ENCODE measurements around the gene ARHGAP8. TPM values are rescaled to one million over a fixed set of nuclear protein-coding genes. Genes with fewer than 3 reads are reported as not detected.

The ARHGAP8 gene
- total and polyA plus RNA-seq, 2 donors (not counting 3 experiments of a cell fraction or from before 2014, with no cell fraction given): not detected

DNA sequence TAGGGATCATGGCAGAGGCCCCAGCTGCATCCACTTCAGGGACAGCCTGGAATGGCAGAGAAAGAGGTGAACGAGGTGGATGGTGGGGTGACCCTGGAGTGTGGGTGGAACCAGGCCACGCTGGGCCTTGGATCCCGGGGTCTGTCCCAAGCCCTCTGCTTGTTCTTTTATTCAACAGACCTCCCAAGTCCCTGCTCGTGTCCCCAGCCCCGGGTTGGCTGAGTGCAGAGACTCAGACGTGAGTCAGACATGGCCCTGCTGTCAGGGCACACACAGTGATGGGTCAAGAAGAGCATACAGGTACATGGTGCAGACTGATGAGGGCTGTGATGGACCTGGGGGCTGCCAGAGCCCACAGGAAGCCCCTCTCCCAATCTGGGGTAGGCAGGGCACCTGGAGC lies 6.6 kb downstream of the ARHGAP8 start:
- H3K27me3 ChIP-seq (ENCODE audit: control insufficient read depth in 2 of 2, insufficient read depth in 2 of 2, low read length in 2 of 2): peaks cover 9 to 10% of the 10 kb centered on the region in 2 experiments
- no peaks in the 10 kb centered on the region for H3K9me3 ChIP-seq (replicated peaks; ENCODE audit: control insufficient read depth, insufficient read depth, low read length)
- no peaks in the 10 kb centered on the region for H3K9me1 ChIP-seq (replicated peaks; ENCODE audit: control insufficient read depth, extremely low read depth, insufficient read depth, low read length)
- H3K4me3 ChIP-seq (replicated peaks in 1 of 3; ENCODE audit: insufficient read depth in 1 of 3, low read depth in 1 of 3, low read length in 3 of 3): no peak overlapping the region
- H3K9ac ChIP-seq (replicated peaks; ENCODE audit: extremely low read depth, insufficient read depth, low read length): no peak overlapping the region
- dilution Hi-C loops (cut with MboI; ENCODE audit: extremely low pct_ligation_motif_present, low sequenced_read_pairs): no loop called here
- ChIA-PET POLR2A (no interaction called here), CTCF (no interaction called here)
- DNase-seq (ENCODE audit: low read depth, low spot score): no peak
- H3K79me2 ChIP-seq (ENCODE audit: control insufficient read depth, insufficient read depth, low read length): no peaks in the 10 kb centered on the region
- intact Hi-C loops (cut with micrococcal nuclease): no loop called here
- no peak overlapping the region for H3K27ac ChIP-seq (ENCODE audit: insufficient read depth, low read depth, low read length)
- TF ChIP-seq JUN (IDR thresholded peaks at IDR 0.05; ENCODE audit: borderline replicate concordance, insufficient read depth, insufficient read length, low read depth) (no peak), GATA2 (IDR thresholded peaks at IDR 0.05; ENCODE audit: insufficient read depth, insufficient read length, low read depth, low read length) (no peak), FOS (IDR thresholded peaks at IDR 0.05; ENCODE audit: borderline replicate concordance, insufficient read depth, low read length) (no peak), POLR2AphosphoS5 (IDR thresholded peaks at IDR 0.05; ENCODE audit: insufficient read depth, low read depth, low read length) (no peak), MYC (IDR thresholded peaks at IDR 0.05; ENCODE audit: low read depth, low read length) (no peak), EZH2 (IDR thresholded peaks at IDR 0.05; ENCODE audit: borderline replicate concordance, low read depth, low read length, severe bottlenecking) (no peak), POLR2A (IDR thresholded peaks at IDR 0.05; ENCODE audit: low read depth, low read length) (no peak)
- TF ChIP-seq, protein P1, sequence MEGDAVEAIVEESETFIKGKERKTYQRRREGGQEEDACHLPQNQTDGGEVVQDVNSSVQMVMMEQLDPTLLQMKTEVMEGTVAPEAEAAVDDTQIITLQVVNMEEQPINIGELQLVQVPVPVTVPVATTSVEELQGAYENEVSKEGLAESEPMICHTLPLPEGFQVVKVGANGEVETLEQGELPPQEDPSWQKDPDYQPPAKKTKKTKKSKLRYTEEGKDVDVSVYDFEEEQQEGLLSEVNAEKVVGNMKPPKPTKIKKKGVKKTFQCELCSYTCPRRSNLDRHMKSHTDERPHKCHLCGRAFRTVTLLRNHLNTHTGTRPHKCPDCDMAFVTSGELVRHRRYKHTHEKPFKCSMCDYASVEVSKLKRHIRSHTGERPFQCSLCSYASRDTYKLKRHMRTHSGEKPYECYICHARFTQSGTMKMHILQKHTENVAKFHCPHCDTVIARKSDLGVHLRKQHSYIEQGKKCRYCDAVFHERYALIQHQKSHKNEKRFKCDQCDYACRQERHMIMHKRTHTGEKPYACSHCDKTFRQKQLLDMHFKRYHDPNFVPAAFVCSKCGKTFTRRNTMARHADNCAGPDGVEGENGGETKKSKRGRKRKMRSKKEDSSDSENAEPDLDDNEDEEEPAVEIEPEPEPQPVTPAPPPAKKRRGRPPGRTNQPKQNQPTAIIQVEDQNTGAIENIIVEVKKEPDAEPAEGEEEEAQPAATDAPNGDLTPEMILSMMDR (IDR thresholded peaks at IDR 0.05; ENCODE audit: extremely low read depth in 1 of 2, insufficient read depth in 1 of 2, low read depth in 1 of 2, low read length in 2 of 2): no peak
- TF ChIP-seq, protein P2, sequence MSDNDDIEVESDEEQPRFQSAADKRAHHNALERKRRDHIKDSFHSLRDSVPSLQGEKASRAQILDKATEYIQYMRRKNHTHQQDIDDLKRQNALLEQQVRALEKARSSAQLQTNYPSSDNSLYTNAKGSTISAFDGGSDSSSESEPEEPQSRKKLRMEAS (IDR thresholded peaks at IDR 0.05; ENCODE audit: insufficient read depth, insufficient read length): no peak
- no peak for FAIRE-seq
- no peak overlapping the region for H3K4me2 ChIP-seq (ENCODE audit: insufficient read depth, low read length)
- BruUV-seq (replicated peaks): no TSS peak
- H3K36me3 ChIP-seq (ENCODE audit: control insufficient read depth in 2 of 2, extremely low read depth in 1 of 2, insufficient read depth in 2 of 2, low read length in 2 of 2): no peaks in the 10 kb centered on the region
- H4K20me1 ChIP-seq (replicated peaks; ENCODE audit: control insufficient read depth, extremely low read depth, insufficient read depth, low read length): no peaks in the 10 kb centered on the region
- H2AFZ ChIP-seq (ENCODE audit: low read depth, low read length): no peak overlapping the region
- no peaks in the 10 kb centered on the region for H3K4me1 ChIP-seq (ENCODE audit: control insufficient read depth, extremely low read depth, insufficient read depth, low read length)
